PC-9 (cell line): Measurements from ENCODE around the gene MKS1.

Source experiments
- CTCF ChIP-seq: fragments of 200-600 bp; sonication (generic); conservative IDR thresholded peaks from 2 replicates; pipeline ENCODE4 v1.6.1; 2017; ENCODE audit warnings: mixed run types, antibody characterized with exemption, mild to moderate bottlenecking, moderate library complexity
- EZH2 ChIP-seq: fragments of 200-600 bp; sonication (generic); IDR thresholded peaks from 2 replicates; pipeline ENCODE4 v1.8.0; 2017; ENCODE audit warnings: antibody characterized with exemption, low read depth

DNA sequence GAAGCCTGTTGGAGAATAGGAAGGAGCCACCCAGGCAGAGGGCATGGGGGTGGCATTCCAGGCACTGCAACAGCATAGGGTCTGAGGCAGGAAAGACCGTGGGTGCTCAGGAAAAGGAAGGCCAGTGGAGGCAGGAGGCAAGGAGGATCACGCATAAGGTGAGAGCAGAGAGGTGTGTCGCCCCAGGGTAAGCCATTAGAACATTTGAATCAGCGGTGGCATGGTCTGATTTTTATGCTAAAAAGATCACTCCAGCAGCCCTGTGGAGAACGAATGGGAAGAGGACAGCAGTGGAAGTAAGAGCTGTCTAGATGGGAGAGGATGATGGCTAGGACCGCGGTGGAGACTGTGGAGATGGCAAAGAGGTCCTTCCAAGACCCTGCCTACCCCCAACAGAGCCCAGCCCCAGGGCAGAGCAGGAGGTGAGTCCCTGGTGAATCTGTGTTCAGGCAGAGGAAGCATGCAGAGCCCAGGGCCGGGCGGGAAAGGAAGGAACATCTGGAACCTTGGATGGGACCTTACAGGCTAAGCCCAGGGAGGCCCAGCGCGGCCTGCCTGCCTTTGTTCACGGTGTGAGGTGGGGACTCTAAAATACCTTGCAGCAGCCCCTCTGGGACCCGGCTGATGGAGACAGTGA, 27.2 kb upstream of the MKS1 start:
- TF ChIP-seq CTCF: no peak
- no peak for TF ChIP-seq EZH2
